GM13976 (cell line): ENCODE results near the gene STIP1.

Source experiments
- DNase-seq: peaks from one replicate; pipeline ENCODE4 v3.0.0; 2012; ENCODE audit warnings: low spot score
- in situ Hi-C: fragments of 300-500 bp; cut with MboI; formaldehyde crosslinking; loops from one replicate; pipeline ENCODE4 v1.12.0; 2022; ENCODE audit warnings: low sequenced_read_pairs, mixed read lengths, inconsistent platforms; ENCODE audit not compliant: unreplicated experiment
- TF ChIP-seq, protein P1 (sequence below): IDR thresholded peaks from 2 replicates; pipeline ENCODE4 v1.5.1; 2012; ENCODE audit warnings: borderline replicate concordance, mild to moderate bottlenecking; ENCODE audit not compliant: insufficient read depth; ENCODE audit errors: extremely low read depth, missing control alignments, control extremely low read depth

The STIP1 gene

DNA sequence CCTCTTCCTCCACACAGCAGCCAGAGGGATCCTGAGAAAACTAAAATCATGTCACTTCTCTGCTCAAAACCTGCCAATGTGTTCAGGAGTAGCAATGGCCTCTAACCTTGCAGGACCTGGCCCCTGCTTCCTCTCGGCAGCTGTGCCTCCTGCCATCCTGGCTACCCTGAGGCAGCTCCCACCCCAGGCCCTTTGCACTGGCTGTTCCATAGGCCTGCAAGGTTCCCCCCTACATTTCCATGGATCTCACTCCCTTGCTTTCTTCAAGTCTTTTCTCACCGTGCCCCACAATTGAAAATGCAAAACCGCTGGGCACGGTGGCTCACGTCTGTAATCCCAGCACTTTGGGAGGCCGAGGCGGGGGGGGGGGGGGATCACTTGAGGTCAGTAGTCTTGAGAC, 2.1 kb upstream of the STIP1 start:
- in situ Hi-C loops: no loop called here
- DNase-seq: no peak
- TF ChIP-seq, protein P1, sequence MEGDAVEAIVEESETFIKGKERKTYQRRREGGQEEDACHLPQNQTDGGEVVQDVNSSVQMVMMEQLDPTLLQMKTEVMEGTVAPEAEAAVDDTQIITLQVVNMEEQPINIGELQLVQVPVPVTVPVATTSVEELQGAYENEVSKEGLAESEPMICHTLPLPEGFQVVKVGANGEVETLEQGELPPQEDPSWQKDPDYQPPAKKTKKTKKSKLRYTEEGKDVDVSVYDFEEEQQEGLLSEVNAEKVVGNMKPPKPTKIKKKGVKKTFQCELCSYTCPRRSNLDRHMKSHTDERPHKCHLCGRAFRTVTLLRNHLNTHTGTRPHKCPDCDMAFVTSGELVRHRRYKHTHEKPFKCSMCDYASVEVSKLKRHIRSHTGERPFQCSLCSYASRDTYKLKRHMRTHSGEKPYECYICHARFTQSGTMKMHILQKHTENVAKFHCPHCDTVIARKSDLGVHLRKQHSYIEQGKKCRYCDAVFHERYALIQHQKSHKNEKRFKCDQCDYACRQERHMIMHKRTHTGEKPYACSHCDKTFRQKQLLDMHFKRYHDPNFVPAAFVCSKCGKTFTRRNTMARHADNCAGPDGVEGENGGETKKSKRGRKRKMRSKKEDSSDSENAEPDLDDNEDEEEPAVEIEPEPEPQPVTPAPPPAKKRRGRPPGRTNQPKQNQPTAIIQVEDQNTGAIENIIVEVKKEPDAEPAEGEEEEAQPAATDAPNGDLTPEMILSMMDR: no peak

DNA sequence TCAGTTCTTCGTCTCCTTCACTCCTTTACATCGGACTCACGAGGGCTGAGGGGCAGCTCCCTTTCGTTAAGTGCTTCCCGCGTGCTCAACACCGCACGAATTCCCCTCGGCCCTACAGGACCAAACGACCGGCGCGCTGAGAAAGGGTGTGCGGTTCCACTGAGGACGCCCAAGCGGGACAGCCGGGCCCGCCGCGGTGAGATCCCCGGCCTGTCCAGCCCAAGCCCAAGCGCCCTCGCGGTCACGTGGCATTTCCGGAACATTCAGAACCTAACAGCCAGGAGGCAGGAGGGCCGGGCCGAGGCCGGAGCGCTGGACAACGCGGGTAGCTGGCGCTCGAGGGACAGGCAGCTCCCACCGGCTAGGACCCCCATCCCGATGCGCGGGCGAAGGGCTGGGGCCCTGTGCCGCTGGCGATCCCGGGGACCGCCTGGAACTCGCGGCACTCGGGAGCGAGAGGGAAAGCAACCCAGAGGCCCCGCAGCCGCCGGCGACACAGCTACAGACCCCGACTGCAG, 737 bp upstream of the STIP1 start:
- in situ Hi-C loops: no loop called here
- DNase-seq: no peak
- TF ChIP-seq, protein P1: no peak

DNA sequence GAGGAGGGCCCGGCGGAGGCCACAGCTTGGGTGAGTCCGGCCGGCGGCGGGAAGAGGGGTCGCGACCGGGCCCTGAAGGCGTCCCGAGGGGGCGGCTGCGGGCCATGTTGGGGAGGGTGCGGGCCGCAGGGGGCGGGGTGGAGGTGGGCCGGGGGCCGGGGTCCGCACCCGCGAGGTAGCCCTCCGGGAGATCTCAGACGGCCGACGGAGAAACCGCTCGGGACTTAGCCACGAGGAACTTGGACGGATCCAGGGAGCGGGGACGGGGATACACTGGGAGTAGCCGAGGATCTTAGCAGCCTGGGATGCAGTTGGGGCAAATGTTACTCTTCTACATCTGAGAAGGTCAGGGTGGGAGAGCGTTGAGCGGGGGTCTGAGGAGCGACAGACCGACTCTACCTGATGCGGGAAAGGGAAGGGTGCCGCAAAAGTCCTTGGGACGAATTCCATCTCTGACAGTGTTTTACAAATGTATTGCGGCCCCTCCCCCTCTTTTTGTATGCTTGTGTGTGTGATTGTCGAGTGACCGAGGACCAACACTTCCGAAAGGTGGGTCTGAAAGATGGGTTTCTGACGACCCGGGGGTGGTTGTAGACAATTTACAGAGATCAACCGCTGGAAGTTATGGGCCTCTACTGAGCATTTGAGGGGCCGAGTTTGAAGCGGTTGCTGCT, 658 bp downstream of the STIP1 start:
- TF ChIP-seq, protein P1: no peak
- DNase-seq: no peak
- in situ Hi-C loops: no loop called here

DNA sequence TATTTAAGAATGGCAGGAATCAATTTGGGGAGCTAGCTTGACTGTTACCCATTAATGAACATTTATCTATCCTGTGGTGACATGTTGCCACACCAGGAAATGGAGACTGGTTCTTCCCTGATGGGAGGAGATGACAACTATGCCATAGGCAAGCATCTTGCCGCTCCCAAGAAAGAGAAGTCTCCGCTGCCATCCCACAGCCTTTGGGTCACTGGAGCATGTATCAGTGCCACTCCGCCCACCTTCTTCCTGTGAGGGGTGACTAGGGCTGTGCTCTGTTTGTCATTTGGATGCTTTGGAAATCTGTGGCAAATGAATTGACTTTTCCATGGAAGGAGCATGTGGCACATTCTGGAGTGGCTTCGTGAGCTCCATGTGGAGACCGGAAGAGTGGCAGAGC, 6.5 kb downstream of the STIP1 start:
- in situ Hi-C loops: no loop called here
- TF ChIP-seq, protein P1: no peak

DNA sequence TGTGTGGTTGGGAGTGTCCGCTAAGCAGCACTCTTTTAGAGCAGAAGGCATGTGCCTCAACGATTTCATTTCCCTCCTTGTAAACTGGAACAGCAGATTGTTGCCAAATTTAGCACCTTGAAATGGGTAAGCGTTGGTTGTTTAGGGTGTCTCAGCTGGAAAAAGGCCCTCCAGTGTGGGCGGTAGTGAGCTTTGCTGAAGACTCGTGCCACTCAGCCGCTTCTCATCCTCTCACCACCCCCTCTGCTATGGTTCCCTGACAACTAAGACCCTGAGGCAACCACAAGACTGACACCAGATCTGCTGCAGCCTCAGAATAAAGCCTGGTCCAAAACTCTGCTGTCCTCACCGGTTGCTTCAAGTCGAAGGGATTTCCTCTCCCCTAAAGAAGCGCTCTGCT, 10.7 kb downstream of the STIP1 start:
- no peak for DNase-seq
- in situ Hi-C loops: no loop called here
- TF ChIP-seq, protein P1: no peak

More for the DNA sequence above, 6.5 kb downstream of the STIP1 start:
- DNase-seq: no peak

DNA sequence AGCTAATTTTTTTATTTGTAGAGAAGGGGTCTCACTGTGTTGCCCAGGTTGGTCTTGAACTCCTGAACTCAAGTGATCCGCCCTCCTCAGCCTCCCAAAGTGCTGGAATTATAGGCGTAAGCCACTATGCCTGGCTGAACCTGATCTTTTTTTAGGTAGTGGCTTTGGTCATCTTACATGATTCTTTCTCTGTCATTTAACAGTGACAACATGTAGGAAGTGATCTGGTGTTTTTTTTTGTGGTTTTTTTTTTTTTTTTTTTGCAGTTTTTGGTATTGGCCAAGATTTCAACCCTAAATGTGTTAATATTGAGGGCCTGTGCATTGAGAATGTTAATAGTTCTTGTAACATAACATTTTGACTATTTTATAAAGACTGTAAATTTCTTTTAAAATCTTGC, 12.5 kb downstream of the STIP1 start:
- TF ChIP-seq, protein P1: no peak
- in situ Hi-C loops: no loop called here
- no peak for DNase-seq
